GM15510 (cell line): ENCODE data around the gene PARP14.

ENCODE experiments used
- POLR2A ChIP-seq: IDR thresholded peaks from 3 replicates; pipeline ENCODE4 v1.6.1; 2011; ENCODE audit warnings: borderline replicate concordance; ENCODE audit not compliant: insufficient read length; ENCODE audit errors: extremely low read depth

PARP14 gene

DNA sequence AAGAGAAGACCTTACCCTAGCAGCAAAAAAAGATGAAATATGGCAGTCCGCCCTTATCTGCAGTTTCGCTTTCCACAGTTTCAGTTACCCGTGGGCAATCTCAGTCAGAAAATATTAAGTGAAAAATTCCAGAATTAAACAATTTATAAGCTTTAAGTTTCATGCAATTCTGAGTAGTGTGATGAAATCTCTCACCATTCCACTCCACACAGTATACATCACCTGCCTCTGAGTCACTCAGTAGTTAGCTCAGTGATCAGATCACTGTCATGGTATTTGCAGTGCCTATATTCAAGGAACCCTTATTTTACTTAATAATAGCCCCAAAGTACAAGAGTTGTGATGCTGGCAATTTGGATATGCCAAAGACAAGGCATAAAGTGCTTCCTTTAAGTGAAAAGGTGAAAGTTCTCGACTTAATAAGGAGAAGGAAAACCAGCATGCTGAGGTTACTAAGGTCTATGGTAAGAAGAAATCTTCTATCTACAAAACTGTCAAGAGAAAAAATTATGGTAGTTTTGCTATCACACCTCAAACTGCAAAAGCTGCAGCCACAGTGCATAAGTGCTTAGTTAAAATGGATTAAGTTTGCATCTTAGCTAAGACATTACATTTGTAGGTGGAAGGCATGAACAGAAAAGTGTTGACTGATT lies 64.9 kb downstream of the PARP14 start:
- TF ChIP-seq POLR2A, result no peak

GRCh38 chr3:122748347-122748746 lies 67.7 kb downstream of the PARP14 start:
- no peak for TF ChIP-seq POLR2A

- no peak for TF ChIP-seq POLR2A
Measured at GRCh38 chr3:122754929-122755328, 74.3 kb downstream of the PARP14 start.

GRCh38 chr3:122755491-122755890 lies 74.9 kb downstream of the PARP14 start:
- no peak for TF ChIP-seq POLR2A

- TF ChIP-seq POLR2A, result no peak
Measured at GRCh38 chr3:122758877-122759560, 78.4 kb downstream of the PARP14 start.

- no peak for TF ChIP-seq POLR2A
Measured at GRCh38 chr3:122760453-122761271, 80.0 kb downstream of the PARP14 start.

GRCh38 chr3:122766430-122766829 lies 85.8 kb downstream of the PARP14 start:
- TF ChIP-seq POLR2A, result no peak

GRCh38 chr3:122767540-122768372 lies 87.1 kb downstream of the PARP14 start:
- no peak for TF ChIP-seq POLR2A

DNA sequence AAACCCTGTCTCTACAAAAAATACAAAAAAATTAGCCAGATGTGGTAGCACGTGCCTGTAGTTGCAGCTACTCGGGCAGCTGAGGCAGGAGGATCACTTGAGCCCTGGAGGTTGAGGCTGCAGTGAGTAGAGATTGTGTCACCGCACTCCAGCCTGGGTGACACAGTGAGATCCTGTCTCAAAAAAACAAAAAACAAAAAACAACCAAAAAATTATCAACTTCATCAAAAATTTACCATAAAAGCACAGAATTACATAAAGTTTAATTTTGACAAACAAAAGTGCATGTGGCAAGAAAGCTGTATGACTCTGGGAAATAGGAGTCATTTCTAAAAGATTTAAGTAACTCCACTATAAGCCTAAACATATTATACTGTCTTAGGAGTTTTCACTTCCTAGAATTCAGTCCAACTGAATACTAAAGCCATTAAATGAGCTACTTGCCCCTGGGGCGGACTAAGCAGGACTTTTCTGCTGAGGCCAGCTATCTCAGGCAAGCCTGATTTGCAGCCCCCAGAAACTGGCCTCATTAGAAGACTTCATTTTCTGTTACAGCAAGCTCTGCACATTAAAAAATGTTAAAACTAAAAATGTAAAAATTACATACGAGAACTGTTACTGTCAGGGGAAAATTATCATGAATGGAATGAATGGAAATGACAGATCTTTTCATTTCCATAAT lies 90.0 kb downstream of the PARP14 start:
- TF ChIP-seq POLR2A, result no peak

GRCh38 chr3:122772827-122773226 lies 92.2 kb downstream of the PARP14 start:
- TF ChIP-seq POLR2A, result no peak

GRCh38 chr3:122773944-122774509 lies 93.4 kb downstream of the PARP14 start:
- no peak for TF ChIP-seq POLR2A

DNA sequence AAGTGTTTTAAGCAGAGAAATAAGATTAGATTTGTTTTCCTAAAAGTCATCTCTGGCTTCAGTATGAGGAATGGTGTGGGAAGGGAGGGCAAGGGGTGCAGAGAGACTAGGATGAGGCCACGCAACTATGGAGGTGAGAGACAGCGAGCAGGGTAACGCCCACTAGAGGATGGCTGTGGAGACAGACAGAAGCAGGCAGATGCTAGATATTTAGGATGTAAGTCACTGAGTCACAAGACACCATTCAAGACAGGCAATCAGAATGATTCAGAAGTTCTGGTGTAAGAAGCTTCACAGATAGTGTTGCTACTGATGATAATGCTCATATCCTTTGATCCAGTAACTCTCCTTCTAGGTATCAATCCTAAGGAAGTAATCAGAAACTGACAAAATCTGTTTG lies 93.9 kb downstream of the PARP14 start:
- TF ChIP-seq POLR2A, result no peak

GRCh38 chr3:122776675-122777468 lies 96.2 kb downstream of the PARP14 start:
- TF ChIP-seq POLR2A, result no peak
